Upper lobe of left lung (tissue), 6 donors: Measurements from ENCODE around the gene FOXP1. TPM values are rescaled to one million over a fixed set of nuclear protein-coding genes. Genes with fewer than 3 reads are reported as not detected.
A peak's percentile ranks its signal among the peaks of the same experiment; 100 is the strongest.

Source experiments
- ATAC-seq, 2 donors: fragments of 200-7000 bp; cut with Tn5 transposase; one replicate each; pipeline ENCODE4 v1.9.1; 2022; ENCODE audit warnings: mild to moderate bottlenecking in 2 of 2, moderate library complexity in 2 of 2; ENCODE audit not compliant: low FRiP score in 2 of 2
- DNase-seq, 2 donors: peaks; one replicate each; pipeline ENCODE4 v3.0.0-alpha.2; 2019 to 2020
- H3K27ac ChIP-seq, 4 donors: fragments of 200-600 bp; sonication (generic); one replicate each; pipeline ENCODE4 v1.5.1; 2016 to 2019
- H3K27me3 ChIP-seq, 4 donors: fragments of 200-600 bp; sonication (generic); one replicate each; pipeline ENCODE4 v1.5.1; 2017 to 2019
- H3K36me3 ChIP-seq, 4 donors: fragments of 200-600 bp; sonication (generic); one replicate each; pipeline ENCODE4 v1.5.1; 2016 to 2019
- H3K4me1 ChIP-seq, 4 donors: fragments of 200-600 bp; sonication (generic); one replicate each; pipeline ENCODE4 v1.5.1; 2018 to 2019
- H3K4me3 ChIP-seq, 4 donors: fragments of 200-600 bp; sonication (generic); one replicate each; pipeline ENCODE4 v1.5.1; 2017 to 2019; ENCODE audit warnings: mild to moderate bottlenecking in 2 of 4, moderate library complexity in 1 of 4
- H3K9me3 ChIP-seq, 4 donors: fragments of 200-600 bp; sonication (generic); one replicate each; pipeline ENCODE4 v1.5.1; 2018 to 2019
- CTCF ChIP-seq, 6 experiments: fragments of 450-650 bp in 4 of 6; fragments of 200-600 bp in 2 of 6; sonication (generic) in 2 of 6; IDR thresholded peaks; one replicate each; pipeline ENCODE4 v1.5.1; 2016 to 2019; ENCODE audit warnings: antibody characterized with exemption in 6 of 6
- EP300 ChIP-seq, 4 donors: sonication (generic); formaldehyde crosslinking; IDR thresholded peaks; one replicate each; pipeline ENCODE4 v1.5.1; 2017; ENCODE audit warnings: antibody characterized with exemption in 4 of 4, control low read depth in 2 of 4
- POLR2A ChIP-seq, 4 donors: fragments of 450-650 bp; IDR thresholded peaks; one replicate each; pipeline ENCODE4 v1.5.1; 2016 to 2017; ENCODE audit warnings: antibody characterized with exemption in 4 of 4, mild to moderate bottlenecking in 2 of 4
- POLR2AphosphoS5 ChIP-seq, 2 donors: sonication (generic); formaldehyde crosslinking; IDR thresholded peaks; one replicate each; pipeline ENCODE4 v1.5.1; 2017; ENCODE audit warnings: antibody characterized with exemption in 2 of 2
- WGBS, 2 donors: methylation state at CpG; one replicate each; pipeline ENCODE4 v1.1.5; 2017 to 2018; 5-methylcytosine and 5-hydroxymethylcytosine counted together
- total RNA-seq, 6 donors: library from RNA; depleted of rRNA in 4 of 6; stranded (reverse); fragments of >200 nt in 4 of 6; gene quantifications; one replicate each; pipeline versions ENCODE4 v1.1.0 to v1.2.1, GENCODE V29; 2016 to 2021
- donor health status: DM: no; HTN: no; CAD: no; lungs with moderate emphysema.
- donor health status: DM: no; HTN: yes; CAD: no; lungs with severe emphysema.

Gene FOXP1
- total RNA-seq, 6 donors from 2014 or later, result 103 to 248 (median 134) TPM

GRCh38 chr3:71625676-71626075 lies 42.1 kb upstream of the FOXP1 start:
- Histone ChIP-seq H3K27me3 (no peaks in the 10 kb centered on the region), H3K4me1 (peaks cover 0 to 7% (median 3%) of the 10 kb centered on the region in 4 donors), H3K9me3 (no peaks in the 10 kb centered on the region), H3K4me3 (no peak overlapping the region), H3K27ac (no peak overlapping the region), H3K36me3 (no peaks in the 10 kb centered on the region)
- TF ChIP-seq CTCF (IDR thresholded peaks at IDR 0.05) (no peak), EP300 (IDR thresholded peaks at IDR 0.05) (no peak), POLR2A (IDR thresholded peaks at IDR 0.05) (no peak), POLR2AphosphoS5 (IDR thresholded peaks at IDR 0.05) (no peak)
- DNase-seq (no peak), ATAC-seq (no peak)

- no peaks in the 10 kb centered on the region for H3K36me3 ChIP-seq
- H3K9me3 ChIP-seq, result no peaks in the 10 kb centered on the region
- no peak overlapping the region for H3K4me3 ChIP-seq
- no peaks in the 10 kb centered on the region for H3K4me1 ChIP-seq
- peak in 1 of 2 donors; percentile 35 for DNase-seq
- 61 to 67% methylated on average over 9 of the region's 9 CpGs for WGBS, 2 donors
- H3K27ac ChIP-seq, result no peak overlapping the region
- ATAC-seq, result no peak
- no peaks in the 10 kb centered on the region for H3K27me3 ChIP-seq
- no peak for TF ChIP-seq POLR2AphosphoS5 (IDR thresholded peaks at IDR 0.05)
- TF ChIP-seq EP300 (IDR thresholded peaks at IDR 0.05), result no peak
- no peak for TF ChIP-seq POLR2A (IDR thresholded peaks at IDR 0.05)
Measured at GRCh38 chr3:71621825-71622537, 38.5 kb upstream of the FOXP1 start.

- Histone ChIP-seq H3K9me3 (no peaks in the 10 kb centered on the region), H3K27me3 (no peaks in the 10 kb centered on the region), H3K36me3 (no peaks in the 10 kb centered on the region), H3K4me3 (no peak overlapping the region), H3K4me1 (no peaks in the 10 kb centered on the region), H3K27ac (no peak overlapping the region)
- DNase-seq (no peak), ATAC-seq (no peak)
- 83 to 94% methylated on average over 6 of the region's 6 CpGs for WGBS, 2 donors
- TF ChIP-seq CTCF (IDR thresholded peaks at IDR 0.05) (no peak), POLR2A (IDR thresholded peaks at IDR 0.05) (no peak), POLR2AphosphoS5 (IDR thresholded peaks at IDR 0.05) (no peak)
Measured at GRCh38 chr3:71618538-71618937, 35.0 kb upstream of the FOXP1 start.

GRCh38 chr3:71616571-71617021 lies 33.1 kb upstream of the FOXP1 start:
- TF ChIP-seq POLR2A (IDR thresholded peaks at IDR 0.05) (no peak), POLR2AphosphoS5 (IDR thresholded peaks at IDR 0.05) (no peak), EP300 (IDR thresholded peaks at IDR 0.05) (no peak), CTCF (IDR thresholded peaks at IDR 0.05) (no peak)
- Histone ChIP-seq H3K4me1 (no peaks in the 10 kb centered on the region), H3K27ac (no peak overlapping the region), H3K4me3 (no peak overlapping the region), H3K36me3 (no peaks in the 10 kb centered on the region), H3K9me3 (no peaks in the 10 kb centered on the region), H3K27me3 (no peaks in the 10 kb centered on the region)
- DNase-seq (no peak), ATAC-seq (no peak)
- WGBS, 2 donors, result 89 to 91% methylated on average over 6 of the region's 6 CpGs

GRCh38 chr3:71614869-71615268 lies 31.3 kb upstream of the FOXP1 start:
- H3K4me3 ChIP-seq, result no peak overlapping the region
- no peaks in the 10 kb centered on the region for H3K4me1 ChIP-seq
- TF ChIP-seq POLR2A (IDR thresholded peaks at IDR 0.05) (no peak), EP300 (IDR thresholded peaks at IDR 0.05) (no peak), CTCF (IDR thresholded peaks at IDR 0.05) (no peak), POLR2AphosphoS5 (IDR thresholded peaks at IDR 0.05) (no peak)
- no peaks in the 10 kb centered on the region for H3K9me3 ChIP-seq
- no peak for ATAC-seq
- no peak overlapping the region for H3K27ac ChIP-seq
- no peaks in the 10 kb centered on the region for H3K27me3 ChIP-seq
- 78 to 81% methylated on average over 3 of the region's 3 CpGs for WGBS, 2 donors
- H3K36me3 ChIP-seq, result no peaks in the 10 kb centered on the region
- DNase-seq, result no peak
